Right kidney (tissue), 1 donor: ENCODE data around the gene CCNY.
"Not testable (repeated sequence)": the region's sequence is repeated elsewhere in the genome, so short reads cannot be mapped to it uniquely, and the experiment has no call there.

ENCODE experiments used
- DNase-seq: peaks from one replicate; pipeline ENCODE4 v3.0.0-alpha.2; 2016

Gene CCNY

GRCh38 chr10:35353805-35354204 lies 17.5 kb downstream of the CCNY start:
- DNase-seq = no peak

- DNase-seq = not testable (repeated sequence)
Observed at GRCh38 chr10:35354257-35354656, 17.9 kb downstream of the CCNY start.

- no peak for DNase-seq
Observed at GRCh38 chr10:35355971-35356724, 19.8 kb downstream of the CCNY start.

GRCh38 chr10:35356725-35357092 lies 20.4 kb downstream of the CCNY start:
- DNase-seq = no peak

GRCh38 chr10:35359056-35359455 lies 22.7 kb downstream of the CCNY start:
- no peak for DNase-seq

GRCh38 chr10:35359873-35360272 lies 23.6 kb downstream of the CCNY start:
- DNase-seq = no peak

GRCh38 chr10:35362701-35363350 lies 26.5 kb downstream of the CCNY start:
- DNase-seq = no peak

- no peak for DNase-seq
Observed at GRCh38 chr10:35363587-35363986, 27.3 kb downstream of the CCNY start.

- DNase-seq = no peak
Observed at GRCh38 chr10:35364808-35365207, 28.5 kb downstream of the CCNY start.

GRCh38 chr10:35365994-35366393 lies 29.7 kb downstream of the CCNY start:
- DNase-seq = no peak

- DNase-seq = no peak
Observed at GRCh38 chr10:35367107-35367859, 31.0 kb downstream of the CCNY start.

- no peak for DNase-seq
Observed at GRCh38 chr10:35367982-35368381, 31.7 kb downstream of the CCNY start.

- DNase-seq = no peak
Observed at GRCh38 chr10:35368485-35369048, 32.3 kb downstream of the CCNY start.

GRCh38 chr10:35369049-35369611 lies 32.8 kb downstream of the CCNY start:
- DNase-seq = no peak

GRCh38 chr10:35371731-35372130 lies 35.4 kb downstream of the CCNY start:
- no peak for DNase-seq

- DNase-seq = no peak
Observed at GRCh38 chr10:35372329-35372728, 36.0 kb downstream of the CCNY start.

GRCh38 chr10:35375091-35375765 lies 38.9 kb downstream of the CCNY start:
- DNase-seq = no peak

GRCh38 chr10:35377050-35377728 lies 40.9 kb downstream of the CCNY start:
- no peak for DNase-seq

- no peak for DNase-seq
Observed at GRCh38 chr10:35378541-35379210, 42.4 kb downstream of the CCNY start.

GRCh38 chr10:35379226-35380137 lies 43.2 kb downstream of the CCNY start:
- DNase-seq = no peak
